GM21717 (cell line): ENCODE results near the gene TMEM187.

Experiments used
- ATAC-seq: cut with Tn5 transposase; IDR thresholded peaks from one replicate; pipeline ENCODE4 v1.9.1; 2021; ENCODE audit warnings: mild to moderate bottlenecking, moderate library complexity; ENCODE audit not compliant: unreplicated experiment

Gene TMEM187

DNA sequence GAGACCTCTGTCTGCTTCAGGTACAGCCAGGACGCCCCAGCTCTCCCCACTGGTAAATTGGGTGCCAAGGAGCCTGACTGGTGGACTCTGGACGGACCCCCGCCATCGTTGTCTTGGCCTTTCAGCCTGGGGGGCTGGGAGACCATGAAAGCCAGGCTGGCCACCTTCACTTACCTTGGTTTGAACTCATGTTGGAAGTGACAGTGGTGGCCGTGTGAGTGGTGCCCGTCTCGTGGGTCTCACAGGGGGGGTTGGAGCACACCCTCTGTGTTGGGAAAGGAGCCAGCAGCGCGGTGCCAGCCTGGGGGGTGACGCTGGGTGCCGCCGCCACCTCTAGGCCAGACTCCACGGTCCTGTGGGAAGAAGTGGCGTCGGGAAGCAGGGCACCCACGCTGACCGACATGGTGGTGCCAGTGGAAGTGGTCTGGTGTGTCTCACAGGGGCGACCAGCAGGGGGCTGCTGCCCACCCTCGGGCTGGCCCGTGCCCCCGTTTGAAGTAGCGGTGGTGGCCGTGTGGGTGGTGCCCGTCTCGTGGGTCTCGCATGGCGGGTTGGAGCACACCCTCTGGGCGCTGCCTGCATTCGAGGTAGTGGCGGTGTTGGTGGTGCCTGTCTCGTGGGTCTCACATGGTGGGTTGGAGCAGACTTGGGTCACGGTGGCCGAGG lies 18.5 kb upstream of the TMEM187 start:
- ATAC-seq, result no peak

DNA sequence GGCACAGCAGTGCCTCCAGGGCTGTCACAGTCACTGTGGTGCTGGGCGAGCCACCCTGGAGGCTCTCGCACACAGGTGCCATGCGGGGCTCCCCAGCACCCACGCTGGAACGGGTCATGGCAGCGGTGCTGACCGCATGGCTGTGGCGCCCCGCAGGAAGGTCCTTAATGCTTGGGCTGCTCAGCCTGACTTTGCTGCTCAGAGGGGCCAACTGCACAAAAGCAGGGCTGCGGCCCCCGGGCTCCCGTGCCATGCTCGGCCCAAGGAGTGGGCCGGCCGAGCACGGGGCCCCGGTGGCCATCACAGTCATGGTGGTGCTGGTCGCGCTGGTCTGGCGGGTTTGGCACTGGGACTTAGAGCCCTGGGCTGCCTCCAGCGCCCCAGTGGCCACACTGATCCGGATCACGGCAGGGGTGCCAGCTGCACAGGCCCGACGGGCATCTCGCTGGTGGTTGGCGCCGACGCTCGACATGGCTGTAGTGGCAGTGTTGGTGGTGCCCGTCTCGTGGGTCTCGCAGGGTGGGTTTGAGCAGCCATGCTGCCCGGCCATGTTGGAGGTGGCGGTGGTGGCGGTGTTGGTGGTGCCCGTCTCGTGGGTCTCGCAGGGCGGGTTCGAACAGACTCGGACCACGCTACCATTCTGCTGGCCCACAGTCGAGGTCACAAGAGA lies 17.9 kb upstream of the TMEM187 start:
- no peak for ATAC-seq

DNA sequence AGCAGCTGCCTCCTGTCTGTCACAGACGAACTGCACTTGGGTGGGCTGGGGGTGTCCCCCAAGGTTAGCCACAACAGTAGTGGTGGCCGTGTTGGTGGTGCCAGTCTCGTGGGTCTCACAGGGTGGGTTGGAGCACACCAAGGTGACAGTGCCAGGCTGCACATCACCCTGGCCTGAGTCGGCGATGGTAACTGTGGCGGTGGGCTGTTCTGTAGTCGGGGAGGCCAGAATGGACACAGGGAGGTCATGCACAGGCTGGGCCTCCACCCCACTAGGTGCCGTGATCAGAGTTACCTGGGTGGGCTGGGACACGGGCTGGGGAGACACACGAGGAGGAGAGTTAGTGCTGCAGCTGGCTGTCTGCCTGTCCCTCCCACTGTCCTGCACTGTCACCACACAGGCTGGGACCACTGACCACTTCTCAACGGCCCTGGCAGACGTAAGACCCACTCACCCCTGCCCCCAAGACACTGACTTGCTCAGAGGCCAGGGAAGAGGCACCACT lies 17.3 kb upstream of the TMEM187 start:
- ATAC-seq, result no peak

DNA sequence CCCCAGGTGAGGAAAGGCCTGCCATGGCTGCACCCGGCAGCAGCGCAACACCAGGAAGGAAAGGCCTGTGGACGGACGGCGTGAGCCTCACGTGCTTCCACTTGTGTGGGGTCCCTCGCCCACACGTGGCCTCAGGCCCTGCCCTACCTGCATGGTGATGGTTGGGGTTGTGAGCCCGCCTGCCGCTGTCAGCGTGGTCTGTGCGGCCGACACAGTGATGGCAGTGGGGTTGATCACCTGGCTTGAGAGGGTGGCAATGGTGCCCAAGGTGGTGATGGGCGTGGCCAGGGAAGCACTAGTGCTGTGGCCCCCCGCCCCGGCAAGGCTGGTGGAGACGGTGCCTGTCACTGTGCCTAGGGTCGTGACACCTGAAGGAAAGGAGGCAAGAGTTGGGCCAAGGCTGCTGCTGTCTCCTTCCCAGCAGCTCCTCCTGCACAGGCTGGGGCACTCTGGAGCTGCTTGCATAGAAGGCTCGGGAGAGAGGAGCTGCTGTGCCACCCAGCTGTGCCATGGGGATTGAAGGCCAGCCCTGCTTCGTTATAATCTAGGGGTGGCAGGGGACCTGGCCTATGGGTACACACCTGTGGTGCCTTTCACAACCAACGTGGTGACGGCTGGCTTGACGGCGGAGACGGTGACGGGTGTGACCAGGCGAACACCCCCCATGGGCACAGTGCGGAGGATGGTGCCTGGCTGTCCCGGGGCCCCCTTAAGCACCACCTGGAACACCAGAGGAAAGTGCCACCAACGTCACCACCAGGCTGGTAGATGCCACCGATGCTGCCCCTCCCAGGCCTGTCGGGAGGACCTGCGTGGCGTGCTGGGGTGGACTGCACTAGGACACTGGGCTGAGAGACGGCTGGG lies 16.3 kb upstream of the TMEM187 start:
- no peak for ATAC-seq

DNA sequence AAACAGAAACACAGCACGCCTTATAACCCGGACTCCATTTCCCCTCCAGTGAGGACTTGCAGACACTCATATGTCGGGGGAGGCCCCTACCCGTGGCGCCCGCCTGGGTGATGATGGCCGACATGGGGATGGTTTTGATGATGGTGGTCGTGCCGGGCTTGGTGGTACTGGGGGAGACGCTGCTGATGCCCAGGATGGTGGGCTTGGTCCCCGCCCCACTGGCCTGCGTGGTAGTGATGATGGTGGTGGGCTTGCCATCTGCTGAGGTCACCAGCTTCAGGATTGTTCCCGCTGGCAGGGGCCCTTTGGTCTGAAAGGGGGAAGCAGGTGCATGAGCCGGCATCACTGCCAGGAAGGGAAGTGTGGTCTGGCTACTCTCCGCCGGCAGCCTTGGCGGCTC lies 15.3 kb upstream of the TMEM187 start:
- no peak for ATAC-seq

DNA sequence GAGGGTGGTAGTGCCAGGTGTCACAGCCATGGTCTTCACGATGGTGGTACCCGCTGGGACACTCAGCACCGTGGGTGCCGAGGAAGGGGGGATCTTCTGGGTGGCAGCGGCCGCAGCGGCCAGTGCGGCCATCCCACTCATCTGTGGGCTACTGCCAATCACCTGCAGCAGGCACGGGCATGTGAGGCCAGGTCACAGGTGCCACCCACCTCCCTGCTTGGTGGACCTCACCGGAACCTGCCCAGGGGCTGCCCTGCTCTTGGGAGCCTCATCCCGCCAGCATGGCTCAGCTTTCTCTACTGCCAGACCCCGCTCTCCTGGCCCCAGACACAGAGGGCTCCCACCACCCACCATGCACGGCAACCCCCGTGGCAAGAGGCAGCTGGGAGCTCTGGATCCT lies 13.9 kb upstream of the TMEM187 start:
- no peak for ATAC-seq

DNA sequence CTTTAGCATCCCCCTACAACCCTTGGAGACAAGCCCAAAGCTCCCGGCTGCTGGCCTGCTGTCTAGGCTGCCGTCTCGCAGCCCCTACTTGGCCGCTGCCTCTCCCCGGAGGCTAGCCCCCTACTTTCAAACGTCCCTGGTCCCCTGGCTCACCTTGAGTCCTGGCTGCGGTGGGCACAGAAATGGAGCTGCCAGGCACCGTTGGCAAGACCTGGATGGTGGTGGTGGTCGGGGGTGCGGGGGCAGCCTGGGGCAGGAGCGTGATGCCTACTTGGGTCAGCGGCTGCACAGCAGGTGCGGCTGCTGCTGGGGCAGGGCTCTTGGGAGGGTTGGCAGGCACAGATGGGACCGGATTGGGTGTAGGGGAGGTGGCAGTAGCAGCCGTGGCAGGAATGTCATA lies 12.9 kb upstream of the TMEM187 start:
- ATAC-seq, result no peak

DNA sequence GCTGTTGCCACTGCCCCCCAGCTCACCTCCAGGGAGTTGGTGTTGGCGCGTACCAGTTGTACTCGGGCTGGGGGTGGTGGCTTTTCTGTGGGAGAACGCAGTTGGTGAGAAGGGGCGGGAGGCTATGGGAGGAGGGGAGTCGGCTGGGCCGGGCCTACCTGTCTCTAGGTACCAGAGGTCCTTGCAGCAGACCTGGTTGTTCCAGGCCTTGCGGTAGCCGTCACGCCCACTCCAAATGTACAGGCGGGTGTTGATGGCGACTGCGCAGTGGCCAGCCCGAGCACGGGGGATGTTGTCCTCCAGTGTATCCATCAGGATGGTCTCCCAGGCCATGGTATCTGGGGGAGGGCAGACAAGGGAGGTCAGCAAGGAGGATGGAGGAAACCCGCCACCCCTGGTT lies 12.5 kb upstream of the TMEM187 start:
- no peak for ATAC-seq

DNA sequence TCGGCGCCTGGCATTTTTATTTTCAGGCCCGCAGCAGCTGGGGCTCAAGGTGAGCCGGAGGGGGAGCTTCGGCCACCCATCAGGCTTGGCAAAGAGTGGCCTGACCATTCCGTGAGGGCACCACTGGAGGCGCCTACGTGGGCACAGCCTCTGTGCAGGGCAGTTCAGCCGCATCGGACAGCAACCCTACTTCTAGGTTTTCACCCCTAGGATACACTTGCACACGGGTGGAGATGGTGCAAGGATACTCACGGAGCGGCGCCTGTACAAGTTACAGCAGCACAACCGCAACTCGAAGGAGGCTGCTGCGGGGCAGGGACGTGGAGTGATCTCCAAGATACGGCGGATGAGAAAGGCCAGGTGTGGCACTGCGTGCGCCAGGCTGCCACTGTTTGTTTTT lies 11.8 kb upstream of the TMEM187 start:
- no peak for ATAC-seq

DNA sequence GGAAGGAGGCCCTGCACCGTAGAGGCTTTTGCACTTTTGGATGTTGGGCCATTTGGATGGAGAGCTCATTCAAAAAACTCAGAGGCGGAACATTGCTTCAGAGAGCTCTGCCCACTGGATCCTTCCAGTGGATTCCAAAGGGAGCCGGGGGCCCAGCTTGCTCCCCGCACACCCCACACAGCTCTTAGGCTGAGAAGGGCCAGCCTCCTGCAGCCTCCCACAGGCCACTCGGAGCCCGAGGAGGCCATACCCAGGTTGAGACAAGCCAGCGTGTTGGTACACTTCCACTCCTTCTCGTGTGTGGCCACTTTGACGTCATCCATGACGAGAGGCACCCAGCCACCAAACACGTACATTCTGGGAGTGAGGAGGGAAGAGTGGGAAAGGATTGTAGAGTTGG lies 11.3 kb upstream of the TMEM187 start:
- no peak for ATAC-seq

DNA sequence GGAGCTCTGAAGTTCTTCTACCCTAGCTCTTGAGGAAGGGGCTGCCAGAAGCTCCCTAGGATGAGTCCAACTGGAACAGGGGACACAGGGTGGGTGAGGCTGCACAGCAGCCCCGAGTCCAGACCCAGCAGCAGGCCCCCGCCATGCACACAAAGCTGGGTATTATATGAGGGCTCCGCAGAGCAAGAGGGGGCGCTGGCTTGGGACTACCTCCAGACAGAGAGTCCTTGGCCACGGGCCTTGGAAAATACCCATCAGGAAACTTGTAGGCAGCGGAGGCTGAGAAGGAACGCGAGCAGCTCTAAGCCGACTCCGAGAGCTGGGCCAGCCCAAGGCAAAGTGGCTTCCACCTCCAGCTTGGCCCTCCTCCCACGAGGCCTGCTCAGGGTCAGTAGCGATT lies 9.0 kb upstream of the TMEM187 start:
- no peak for ATAC-seq

DNA sequence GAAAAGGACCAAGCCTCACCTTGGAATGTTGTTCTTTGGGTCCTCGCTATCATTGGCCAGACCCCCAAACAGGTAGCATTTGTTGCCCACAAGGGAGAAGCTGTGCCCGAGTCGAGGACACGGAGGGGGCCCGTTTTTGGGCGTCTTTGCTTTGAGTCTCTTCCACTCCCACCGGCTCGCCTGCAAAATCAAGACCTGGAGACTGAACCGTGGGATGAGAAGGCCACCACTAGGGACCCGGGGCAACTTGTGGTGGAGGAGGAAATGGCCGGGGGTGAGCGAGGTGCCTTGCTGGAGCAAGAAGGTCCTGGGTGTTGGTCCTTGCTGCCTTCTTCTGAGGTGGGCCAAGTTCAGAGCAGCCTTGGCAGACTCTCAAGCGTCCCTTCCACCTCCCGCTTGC lies 8.4 kb upstream of the TMEM187 start:
- no peak for ATAC-seq

DNA sequence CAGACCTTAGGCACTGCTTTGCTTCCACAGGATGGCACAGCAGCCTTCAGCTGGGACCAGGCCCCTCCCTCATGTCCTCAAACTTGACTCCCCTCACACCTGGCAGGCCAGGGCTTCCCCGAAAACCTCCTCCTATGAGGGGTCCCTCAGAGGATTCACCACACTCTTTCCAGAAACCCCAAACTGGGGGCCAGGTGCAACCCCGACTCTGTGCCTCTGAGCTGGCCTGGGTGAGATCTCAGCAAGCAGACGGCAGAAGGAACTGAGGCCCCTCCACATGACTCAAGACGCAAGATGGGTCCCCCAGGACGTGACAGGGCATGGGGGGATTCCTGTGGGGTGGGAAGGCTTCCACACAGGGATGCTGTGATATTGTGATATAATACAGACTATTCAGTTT lies 7.1 kb upstream of the TMEM187 start:
- ATAC-seq, result no peak

DNA sequence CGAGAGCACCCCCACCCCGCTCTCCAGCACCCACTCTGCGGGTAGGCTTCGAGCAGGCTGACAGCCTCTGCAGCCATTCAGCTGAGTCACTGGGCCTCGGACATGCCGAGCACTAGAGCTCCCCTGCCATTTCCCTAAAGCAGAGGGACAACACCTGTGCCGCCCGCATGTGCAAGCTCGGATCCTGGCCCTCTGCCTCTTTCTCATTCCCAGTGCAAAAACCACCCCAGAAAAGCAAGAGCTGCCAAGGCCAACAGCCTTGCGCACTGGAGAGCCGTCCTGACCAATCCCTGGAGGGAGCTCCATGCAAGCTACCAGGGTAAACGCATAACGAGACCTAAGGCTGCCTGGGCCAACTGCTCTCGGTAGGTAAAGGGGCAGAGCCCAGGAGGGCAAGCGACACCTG lies 6.3 kb upstream of the TMEM187 start:
- no peak for ATAC-seq

DNA sequence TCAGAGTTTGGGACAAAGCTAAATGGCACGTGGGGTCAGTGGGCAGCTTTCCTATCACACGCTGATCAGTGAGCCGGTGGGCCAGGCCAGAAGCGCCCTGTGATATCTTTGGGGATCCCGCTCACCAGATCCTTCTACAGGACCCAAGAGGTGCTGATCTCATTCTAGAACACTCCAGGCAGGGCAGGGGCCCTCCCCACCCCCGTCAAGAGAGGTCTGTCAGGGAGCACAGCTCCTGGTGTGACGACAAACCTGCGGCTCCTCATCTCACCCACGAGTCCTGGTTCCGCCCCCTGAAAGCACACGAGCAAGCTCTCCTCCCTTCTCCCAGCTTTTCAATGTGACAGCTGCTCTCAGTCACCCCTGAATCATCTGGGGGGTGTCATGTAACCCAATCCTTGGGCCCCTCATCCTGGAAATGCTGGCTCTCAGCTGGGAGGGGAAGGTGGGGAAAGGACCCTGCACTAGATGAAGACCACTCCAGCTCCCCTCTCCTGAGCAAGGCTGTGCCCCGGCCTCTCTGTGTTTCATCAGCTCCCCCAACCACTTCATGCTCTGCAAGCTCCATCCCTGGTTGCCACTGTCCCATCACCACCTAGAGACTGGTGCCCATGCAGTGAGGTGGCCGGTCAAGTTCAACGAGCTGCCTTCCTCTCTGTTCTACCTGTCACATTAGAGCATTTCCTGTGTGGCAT lies 5.6 kb upstream of the TMEM187 start:
- no peak for ATAC-seq

DNA sequence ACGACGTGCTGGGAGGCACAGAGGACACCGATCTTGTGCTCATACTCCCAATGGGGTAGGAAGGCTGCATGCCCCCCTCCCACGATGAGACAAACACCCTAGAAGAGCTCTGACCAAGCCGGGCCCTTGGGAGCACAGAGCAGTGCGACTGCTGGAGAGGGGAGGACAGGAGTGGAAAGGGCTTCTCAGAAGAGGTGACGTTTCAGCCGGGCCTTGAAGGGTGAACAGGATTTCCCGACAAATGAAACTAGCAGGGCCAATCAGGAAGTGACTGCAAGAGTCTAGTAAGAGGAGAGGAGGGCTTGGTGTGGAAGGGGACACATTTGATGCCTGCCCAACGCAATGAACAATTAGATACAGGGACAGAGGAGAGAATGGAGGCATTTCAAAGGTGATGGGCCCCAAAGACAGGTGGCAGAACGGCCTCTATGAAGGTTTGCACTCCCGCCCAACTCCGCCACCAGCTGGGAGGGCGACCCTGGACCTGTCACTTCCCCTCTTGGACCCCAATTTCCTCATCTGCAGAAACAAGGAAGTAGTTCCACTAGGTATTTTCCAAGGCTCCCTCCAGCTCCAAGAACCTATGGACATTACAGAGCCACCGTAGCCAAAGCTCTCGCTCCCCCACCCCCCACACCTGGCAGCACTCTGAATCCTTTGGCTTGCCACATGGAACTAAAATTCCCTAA lies 4.9 kb upstream of the TMEM187 start:
- ATAC-seq, result no peak

DNA sequence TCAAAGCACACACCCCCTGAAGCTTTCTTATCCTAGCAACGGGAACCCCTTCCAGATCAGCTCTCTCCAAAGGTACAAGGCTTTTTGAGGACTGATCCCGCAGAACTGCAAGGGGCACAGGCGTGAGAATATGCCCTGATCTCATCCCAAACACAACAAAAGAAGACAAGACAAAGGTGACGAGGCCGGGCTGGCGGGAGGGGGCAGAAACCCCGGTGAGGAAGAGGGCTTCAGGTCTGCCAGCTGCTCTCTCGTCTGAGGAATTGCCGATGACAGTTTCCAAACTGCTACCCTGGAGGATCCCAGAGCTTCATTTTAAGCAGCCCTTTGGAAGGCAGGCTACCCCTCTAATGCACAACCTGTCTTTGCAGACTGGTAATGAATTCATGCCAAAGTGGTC lies 4.3 kb upstream of the TMEM187 start:
- no peak for ATAC-seq

DNA sequence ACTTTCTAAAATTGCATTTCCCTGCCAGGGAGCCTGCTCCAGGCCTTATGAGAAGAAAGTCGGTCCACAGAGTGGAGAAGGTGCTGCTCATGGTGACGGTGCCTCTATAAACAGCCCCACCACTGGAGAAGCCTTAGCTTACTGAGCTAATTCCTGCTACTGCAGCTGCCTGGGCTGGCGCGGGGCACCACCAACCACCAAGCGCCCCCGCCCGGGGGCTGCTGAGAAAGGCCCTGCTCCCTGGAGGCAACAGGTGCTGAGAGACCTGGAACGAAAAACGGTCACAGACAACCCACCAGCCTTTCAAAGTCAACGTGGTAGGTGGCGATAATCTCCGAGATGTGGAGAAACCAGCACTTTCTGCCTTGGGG lies 3.8 kb upstream of the TMEM187 start:
- ATAC-seq, result no peak

DNA sequence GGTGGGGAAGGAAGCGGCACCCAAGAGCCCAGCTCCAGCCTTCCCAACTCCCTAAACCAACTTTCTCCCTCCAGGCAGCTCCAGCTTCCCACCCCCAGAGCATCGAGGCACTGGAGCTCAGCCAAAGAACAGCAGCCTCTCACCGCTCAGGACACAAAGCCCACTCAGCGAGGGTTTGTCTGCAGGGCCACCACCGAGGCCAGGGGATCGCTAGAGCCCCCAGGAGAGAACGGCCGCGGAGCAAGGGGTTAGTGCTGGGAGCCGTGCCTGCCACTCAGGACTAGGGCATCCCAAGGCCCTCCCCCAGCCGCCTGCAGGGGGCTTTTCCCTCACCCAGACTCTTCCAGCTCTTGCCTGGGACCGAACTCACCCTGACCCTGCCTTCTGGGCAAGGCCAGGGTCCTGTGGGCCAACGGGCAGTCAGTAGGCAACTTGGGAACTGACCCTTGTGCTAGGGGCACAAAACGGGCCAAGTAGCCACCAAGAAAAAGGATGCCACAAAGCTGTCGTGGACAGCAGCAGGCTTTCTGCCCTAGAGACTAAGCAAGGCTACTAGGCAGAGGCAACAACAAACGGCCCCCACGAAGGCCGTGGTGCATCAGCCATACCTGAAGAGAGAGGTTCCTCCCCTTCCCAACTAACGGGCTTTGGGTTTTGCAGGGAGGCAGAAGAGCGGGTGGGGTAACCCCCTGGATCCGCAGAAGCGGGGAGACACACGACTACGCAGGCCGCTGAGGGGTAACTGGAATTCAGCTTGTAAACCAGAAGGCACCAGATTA lies 3.2 kb upstream of the TMEM187 start:
- no peak for ATAC-seq

DNA sequence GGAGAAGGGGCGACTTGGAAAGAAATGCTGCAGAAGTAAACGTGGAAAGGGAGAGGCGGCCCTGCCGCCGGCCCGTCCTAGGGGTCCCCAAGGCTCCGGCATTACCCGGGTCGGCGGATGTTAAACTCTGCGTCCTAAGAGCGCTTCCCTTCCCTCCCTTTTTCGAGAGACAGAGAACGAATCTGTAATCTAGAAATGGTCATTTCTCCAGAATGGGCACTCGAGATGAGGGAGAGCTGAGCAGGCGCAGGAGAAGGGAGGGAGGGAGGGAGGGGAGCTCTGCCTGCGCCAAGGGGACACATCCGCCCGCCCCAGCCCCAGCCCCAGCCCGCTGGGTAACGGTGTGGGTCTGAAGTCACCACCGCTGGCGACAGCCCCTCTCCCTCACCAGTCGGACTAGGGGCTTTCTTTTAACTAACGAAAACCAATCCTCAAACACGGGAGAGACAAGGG lies 2.6 kb upstream of the TMEM187 start:
- ATAC-seq, result no peak
